IPS DF 4.7 (cell line): ENCODE measurements around the gene LIX1.

ENCODE experiments used
- DNase-seq: peaks from one replicate; pipeline ENCODE4 v3.0.0-alpha.2; 2013; ENCODE audit warnings: low spot score; ENCODE audit errors: extremely low read depth

The LIX1 gene

GRCh38 chr5:97076098-97076497 lies 66.3 kb downstream of the LIX1 start:
- DNase-seq: no peak

DNA sequence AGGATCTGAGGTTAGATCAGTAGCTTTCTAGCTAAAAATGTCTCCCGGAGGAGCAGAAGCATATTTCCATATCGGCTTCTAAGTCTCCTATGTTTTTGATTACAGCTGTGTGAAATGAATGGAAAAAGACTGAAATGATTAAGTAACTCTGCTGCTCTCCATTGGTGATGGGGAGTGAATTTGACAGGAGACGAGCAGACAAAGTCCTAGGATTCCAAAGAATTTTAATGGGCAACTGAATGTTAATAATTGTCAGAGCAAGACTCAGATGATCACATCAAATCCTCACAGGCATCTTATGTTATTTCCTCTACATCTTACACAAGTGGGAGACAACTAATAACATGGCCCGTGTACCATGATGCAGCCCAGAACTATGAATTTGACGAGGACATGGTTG lies 66.8 kb downstream of the LIX1 start:
- no peak for DNase-seq

GRCh38 chr5:97074859-97075489 lies 67.4 kb downstream of the LIX1 start:
- DNase-seq: no peak

DNA sequence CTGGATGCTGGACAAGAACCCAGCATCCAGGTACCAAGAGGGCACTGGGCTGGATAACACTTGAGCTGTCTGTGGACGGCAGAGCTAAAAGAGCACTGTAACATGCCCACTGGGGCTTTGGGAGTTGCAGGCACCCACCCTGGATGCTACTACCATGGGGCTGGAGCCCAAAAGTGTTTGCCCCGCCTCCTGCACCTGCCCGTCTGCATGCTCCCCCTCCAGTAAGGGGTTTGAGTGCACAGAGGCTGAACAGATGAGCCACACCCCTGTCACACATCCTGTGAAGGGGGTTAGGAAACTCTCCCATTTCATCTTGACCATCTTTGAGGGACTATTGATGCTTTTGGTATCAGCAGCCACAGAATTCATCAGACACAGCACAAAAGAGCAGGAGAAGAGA lies 69.0 kb downstream of the LIX1 start:
- DNase-seq: no peak

DNA sequence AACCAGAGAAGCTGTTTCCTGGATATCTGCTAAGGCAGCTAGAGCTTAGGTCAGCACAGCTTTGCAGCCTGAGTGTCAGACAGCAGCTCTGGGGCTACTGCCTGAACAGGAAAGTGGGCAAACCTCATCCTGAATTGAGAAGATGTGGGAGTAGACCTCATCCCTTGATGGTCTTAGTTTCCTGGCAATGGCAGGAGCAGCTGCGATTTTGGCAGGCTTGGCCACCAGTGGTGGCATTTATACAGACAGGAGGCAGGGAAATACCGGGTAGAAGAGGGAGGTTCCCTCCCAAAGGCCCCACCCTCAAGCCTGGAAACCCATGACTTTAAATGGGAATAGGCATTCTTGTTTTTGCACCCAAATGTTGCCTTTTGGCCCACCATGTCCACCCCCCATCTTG lies 69.7 kb downstream of the LIX1 start:
- no peak for DNase-seq

- no peak for DNase-seq
Observed at GRCh38 chr5:97071993-97072392, 70.4 kb downstream of the LIX1 start.

GRCh38 chr5:97071101-97071500 lies 71.3 kb downstream of the LIX1 start:
- no peak for DNase-seq

- DNase-seq: no peak
Observed at GRCh38 chr5:97070234-97070633, 72.2 kb downstream of the LIX1 start.

DNA sequence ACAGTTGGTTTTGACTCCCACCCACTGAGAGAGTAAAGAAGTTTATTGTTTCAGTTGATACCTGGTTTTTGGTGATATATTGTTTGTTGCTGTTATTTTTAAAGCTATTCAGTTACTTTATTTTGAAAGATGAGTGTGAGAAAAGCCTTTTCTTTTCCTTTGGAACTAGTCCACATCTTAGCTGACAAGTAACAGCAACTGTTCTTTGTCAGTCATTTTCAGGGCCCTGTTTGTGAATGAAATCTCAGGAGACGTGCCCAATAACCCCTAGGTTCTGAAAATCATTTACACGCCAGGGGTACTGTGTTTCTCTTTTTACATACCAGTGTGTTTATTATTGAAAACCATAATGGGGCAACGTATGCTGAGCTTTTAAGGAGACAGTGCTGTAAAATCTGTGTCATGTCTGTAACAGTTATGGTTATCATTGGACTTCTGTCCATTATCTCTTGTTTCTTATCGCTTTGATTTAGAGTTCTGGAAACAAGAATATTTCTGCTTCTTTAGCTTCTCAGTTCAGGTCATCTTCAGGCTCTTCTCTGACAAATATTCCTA lies 75.0 kb downstream of the LIX1 start:
- DNase-seq: no peak

DNA sequence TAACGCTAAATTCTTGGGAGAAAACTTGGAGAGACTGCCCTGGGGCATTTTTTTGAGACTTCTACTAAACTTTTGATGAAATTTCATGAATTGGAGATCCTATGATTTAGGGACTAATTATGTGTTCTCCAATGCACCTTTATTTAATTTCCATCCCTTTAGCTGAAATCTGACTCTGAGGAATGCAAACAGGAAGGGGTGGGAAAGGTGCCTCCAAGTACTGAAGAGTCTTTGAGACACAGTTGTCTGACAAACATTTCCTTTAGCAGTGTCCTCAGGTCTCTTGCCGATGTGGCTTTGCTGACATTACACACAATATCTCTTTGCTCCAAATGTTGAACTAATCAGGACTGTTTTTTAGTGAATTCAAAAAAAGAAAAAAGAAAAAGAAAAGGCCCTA lies 76.9 kb downstream of the LIX1 start:
- DNase-seq: no peak

DNA sequence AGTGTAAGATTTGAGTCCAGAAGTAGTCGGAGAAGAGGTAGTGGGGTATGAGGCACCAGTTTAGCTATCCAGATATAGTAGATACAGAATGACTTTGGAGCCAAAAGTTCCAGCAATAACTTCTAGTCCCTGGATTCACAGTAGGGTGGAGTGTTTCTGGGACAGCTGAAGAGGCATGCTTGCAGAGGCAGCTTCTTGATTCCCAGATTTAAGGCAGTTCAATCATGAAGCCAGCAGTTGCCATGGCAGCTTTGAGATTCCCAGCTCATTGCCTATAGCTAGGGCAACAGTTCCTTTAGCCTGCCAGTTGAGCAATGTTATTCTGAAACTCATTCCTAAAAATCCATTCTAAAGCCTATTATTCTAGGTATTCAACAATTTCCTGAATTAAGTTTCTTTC lies 79.2 kb downstream of the LIX1 start:
- DNase-seq: no peak

DNA sequence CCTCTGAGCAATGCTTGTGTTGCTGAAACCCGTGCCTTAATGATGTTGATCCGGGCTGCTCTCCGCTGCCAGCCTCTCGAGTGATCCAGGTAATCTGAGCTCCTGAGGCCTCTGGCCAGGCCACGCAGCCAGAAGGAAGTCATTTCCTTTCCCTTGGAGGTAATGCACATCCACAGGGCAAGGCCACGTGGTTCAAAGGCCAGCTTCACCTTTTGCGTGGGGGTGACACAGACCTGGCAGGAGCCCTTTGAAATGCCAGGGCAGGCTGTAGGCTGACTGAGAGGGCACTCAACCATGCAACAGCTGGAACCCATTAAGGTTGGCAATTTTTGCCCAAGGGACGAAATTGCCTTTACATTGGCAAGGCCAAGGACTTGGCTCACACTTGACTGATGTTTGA lies 80.4 kb downstream of the LIX1 start:
- DNase-seq: no peak

- DNase-seq: no peak
Observed at GRCh38 chr5:97056263-97056662, 86.1 kb downstream of the LIX1 start.

GRCh38 chr5:97049175-97049574 lies 93.2 kb downstream of the LIX1 start:
- DNase-seq: no peak

DNA sequence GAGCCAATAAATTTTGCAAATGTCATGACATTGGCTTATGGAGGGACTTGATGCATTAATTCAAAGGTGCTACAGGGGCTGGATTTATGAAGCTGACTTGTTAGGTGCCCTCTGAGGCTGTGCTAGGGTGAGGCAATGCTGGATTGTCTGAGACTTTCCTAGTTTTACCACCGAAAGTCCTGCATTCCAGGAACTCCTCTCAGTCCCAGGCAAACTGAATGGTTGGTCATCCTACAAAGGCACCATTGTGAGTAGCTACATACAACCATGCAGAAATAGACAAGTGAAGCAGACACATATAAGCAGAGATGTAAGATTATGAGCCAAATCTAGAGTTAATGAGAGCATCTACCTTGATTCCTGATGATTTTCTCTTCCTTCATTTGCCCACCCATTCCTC lies 95.3 kb downstream of the LIX1 start:
- DNase-seq: no peak

DNA sequence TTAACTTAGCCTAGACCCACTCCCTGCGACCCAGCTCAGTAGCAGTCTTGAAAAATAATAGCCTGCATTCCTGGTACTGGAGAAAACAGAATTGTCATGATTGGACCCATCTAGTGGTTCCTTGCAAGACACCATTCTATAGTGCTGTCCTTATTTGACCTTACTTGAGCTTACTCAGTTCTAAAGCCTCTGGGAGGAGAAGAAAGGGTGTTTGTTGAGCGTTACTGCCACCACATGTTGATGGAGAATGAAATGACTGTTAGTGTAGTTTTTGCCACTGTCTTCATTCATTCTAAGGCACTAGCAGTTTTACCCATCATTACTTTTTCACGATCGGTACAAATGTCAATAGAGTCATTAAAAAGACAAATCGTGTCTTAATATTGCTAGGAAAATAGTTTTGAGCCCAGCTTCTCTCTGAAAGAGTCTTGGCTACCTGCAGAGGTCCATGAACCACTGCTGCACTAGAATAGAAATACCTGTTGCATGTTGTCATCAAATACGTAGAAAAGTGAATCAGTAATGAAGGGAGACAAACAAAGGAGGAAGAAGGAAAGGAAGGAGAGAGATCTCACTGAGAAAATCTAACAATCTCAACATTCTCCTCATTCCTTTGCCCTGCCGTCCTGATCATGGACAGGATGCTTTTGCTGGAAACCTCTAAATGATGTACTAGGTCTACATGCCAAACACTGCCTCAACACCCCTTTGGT lies 96.0 kb downstream of the LIX1 start:
- no peak for DNase-seq

GRCh38 chr5:97044052-97044451 lies 98.4 kb downstream of the LIX1 start:
- no peak for DNase-seq

DNA sequence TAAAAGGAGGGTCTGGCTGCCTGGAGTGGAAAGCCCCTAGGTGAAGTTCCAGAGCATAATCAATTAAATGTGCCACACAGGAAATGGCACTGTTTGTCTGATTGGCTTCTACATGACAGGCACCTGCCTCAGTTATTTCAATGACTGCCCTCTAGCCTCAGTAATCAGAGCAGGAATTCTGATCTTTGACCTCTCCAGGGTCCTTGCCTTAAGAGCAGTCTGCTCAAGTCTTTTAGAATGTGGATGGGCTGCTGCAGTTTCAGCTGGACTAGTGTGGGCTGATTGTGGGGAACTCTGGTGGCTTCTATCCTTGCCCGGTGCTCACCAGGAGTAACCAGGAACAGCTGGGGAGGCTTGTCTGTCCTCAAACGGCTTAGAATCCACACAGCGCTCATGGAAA lies 98.9 kb downstream of the LIX1 start:
- DNase-seq: no peak

GRCh38 chr5:97042996-97043395 lies 99.4 kb downstream of the LIX1 start:
- no peak for DNase-seq
